HepG2 (cell line): ENCODE data around the gene CCL27. TPM values are rescaled to one million over a fixed set of nuclear protein-coding genes. Genes with fewer than 3 reads are reported as not detected.
A peak's percentile ranks its signal among the peaks of the same experiment; 100 is the strongest.

Source experiments
- DNMT1 ChIP-seq: sonication (generic); formaldehyde crosslinking; IDR thresholded peaks from 2 replicates; pipeline ENCODE4 v1.5.1; 2020; ENCODE audit warnings: mild to moderate bottlenecking, missing genetic modification reagents
- EHMT2 ChIP-seq: fragments of 200-600 bp; sonication (generic); IDR thresholded peaks from 2 replicates; pipeline ENCODE4 v1.7.0; 2017; ENCODE audit warnings: antibody characterized with exemption, low read depth, low read length, borderline replicate concordance
- GFI1 ChIP-seq: sonication (generic); formaldehyde crosslinking; IDR thresholded peaks from 2 replicates; pipeline ENCODE4 v1.5.0; 2020; ENCODE audit warnings: missing genetic modification reagents, mild to moderate bottlenecking, borderline replicate concordance
- MAFF ChIP-seq: IDR thresholded peaks from 2 replicates; pipeline ENCODE4 v1.6.1; 2011; ENCODE audit warnings: low read depth, low read length, improper control_type of control experiment
- MED13 ChIP-seq: sonication (generic); formaldehyde crosslinking; IDR thresholded peaks from 2 replicates; pipeline ENCODE4 v1.5.0; 2020; ENCODE audit warnings: missing genetic modification reagents
- NRL ChIP-seq: sonication (generic); formaldehyde crosslinking; IDR thresholded peaks from 2 replicates; pipeline ENCODE4 v1.5.0; 2020; ENCODE audit warnings: missing genetic modification reagents, mild to moderate bottlenecking, moderate library complexity, borderline replicate concordance
- RBAK ChIP-seq: sonication (generic); formaldehyde crosslinking; IDR thresholded peaks from 2 replicates; pipeline ENCODE4 v1.5.1; 2020; ENCODE audit warnings: mild to moderate bottlenecking, missing genetic modification reagents
- SATB2 ChIP-seq: sonication (generic); formaldehyde crosslinking; IDR thresholded peaks from 2 replicates; pipeline ENCODE4 v1.5.0; 2020; ENCODE audit warnings: missing genetic modification reagents
- SNAPC2 ChIP-seq: sonication (generic); formaldehyde crosslinking; IDR thresholded peaks from 2 replicates; pipeline ENCODE4 v1.8.1; 2022; ENCODE audit warnings: mild to moderate bottlenecking, missing genetic modification reagents
- TAF15 ChIP-seq: fragments of 200-400 bp; formaldehyde crosslinking; IDR thresholded peaks from one replicate; pipeline ENCODE4 v1.6.1; 2018; ENCODE audit warnings: mild to moderate bottlenecking, low read depth, low read length; ENCODE audit not compliant: poor library complexity, severe bottlenecking
- YEATS4 ChIP-seq: sonication (generic); formaldehyde crosslinking; IDR thresholded peaks from 2 replicates; pipeline ENCODE4 v1.4.0; 2020; ENCODE audit warnings: missing genetic modification reagents, borderline replicate concordance
- ZNF12 ChIP-seq: sonication (generic); formaldehyde crosslinking; IDR thresholded peaks from 2 replicates; pipeline ENCODE4 v1.5.0; 2020; ENCODE audit warnings: missing genetic modification reagents
- ZNF207 ChIP-seq: fragments of 450-650 bp; IDR thresholded peaks from 2 replicates; pipeline ENCODE4 v1.6.1; 2016; ENCODE audit warnings: antibody characterized with exemption, borderline replicate concordance
- ZNF24 ChIP-seq: fragments of 450-650 bp; IDR thresholded peaks from 2 replicates; pipeline ENCODE4 v1.6.1; 2017; ENCODE audit warnings: antibody characterized with exemption, mild to moderate bottlenecking
- ZNF550 ChIP-seq: sonication (generic); formaldehyde crosslinking; IDR thresholded peaks from 2 replicates; pipeline ENCODE4 v1.4.0; 2020; ENCODE audit warnings: mild to moderate bottlenecking, missing genetic modification reagents, borderline replicate concordance
- ZNF850 ChIP-seq: sonication (generic); formaldehyde crosslinking; conservative IDR thresholded peaks from 2 replicates; pipeline ENCODE4 v1.9.0; 2021; ENCODE audit warnings: mild to moderate bottlenecking, missing genetic modification reagents
- polyA plus RNA-seq, 8 experiments: library from polyadenylated mRNA; depleted of rRNA in 3 of 8; stranded (reverse) in 7 of 8; unstranded in 1 of 8; fragments of >200 nt; fragmentation: Illumina TruSeq in 4 of 8; extraction: Trizol in 4 of 8; gene quantifications; 2 replicates each; pipeline versions ENCODE4 v1.2.1 to v1.2.3, GENCODE V29; 2011 to 2016; ENCODE audit warnings: low read depth in 4 of 8, missing spikeins in 1 of 8, mixed read lengths in 1 of 8; ENCODE audit not compliant: insufficient read depth in 1 of 8
- total RNA-seq, 5 experiments: library from RNA; depleted of rRNA; stranded (reverse); fragments of >200 nt; fragmentation: Illumina TruSeq; extraction: Trizol; gene quantifications; 2 replicates each; pipeline ENCODE4 v1.2.3, GENCODE V29; 2016; ENCODE audit warnings: low read depth in 1 of 5
- TF ChIP-seq, protein P1 (sequence below): sonication (generic); formaldehyde crosslinking; IDR thresholded peaks from 2 replicates; pipeline ENCODE4 v1.4.0; 2020; ENCODE audit warnings: mild to moderate bottlenecking, missing genetic modification reagents
- TF ChIP-seq, protein P2 (sequence below): sonication (generic); formaldehyde crosslinking; IDR thresholded peaks from 2 replicates; pipeline ENCODE4 v1.8.0; 2022; ENCODE audit warnings: mild to moderate bottlenecking, missing genetic modification reagents, moderate library complexity
- TF ChIP-seq, protein P3 (sequence below): sonication (generic); formaldehyde crosslinking; IDR thresholded peaks from 2 replicates; pipeline ENCODE4 v1.5.1; 2020; ENCODE audit warnings: missing genetic modification reagents, mild to moderate bottlenecking, borderline replicate concordance
- TF ChIP-seq, protein P4 (sequence below): sonication (generic); formaldehyde crosslinking; IDR thresholded peaks from 2 replicates; pipeline ENCODE4 v1.5.0; 2020; ENCODE audit warnings: mild to moderate bottlenecking, missing genetic modification reagents, moderate library complexity
- TF ChIP-seq, protein P5 (sequence below): sonication (generic); formaldehyde crosslinking; IDR thresholded peaks from 2 replicates; pipeline ENCODE4 v1.5.0; 2020; ENCODE audit warnings: missing genetic modification reagents

The CCL27 gene
- total and polyA plus RNA-seq, 2 of the 13 experiments (the other 11 are each of a cell fraction or from before 2014, with no cell fraction given), result not detected

DNA sequence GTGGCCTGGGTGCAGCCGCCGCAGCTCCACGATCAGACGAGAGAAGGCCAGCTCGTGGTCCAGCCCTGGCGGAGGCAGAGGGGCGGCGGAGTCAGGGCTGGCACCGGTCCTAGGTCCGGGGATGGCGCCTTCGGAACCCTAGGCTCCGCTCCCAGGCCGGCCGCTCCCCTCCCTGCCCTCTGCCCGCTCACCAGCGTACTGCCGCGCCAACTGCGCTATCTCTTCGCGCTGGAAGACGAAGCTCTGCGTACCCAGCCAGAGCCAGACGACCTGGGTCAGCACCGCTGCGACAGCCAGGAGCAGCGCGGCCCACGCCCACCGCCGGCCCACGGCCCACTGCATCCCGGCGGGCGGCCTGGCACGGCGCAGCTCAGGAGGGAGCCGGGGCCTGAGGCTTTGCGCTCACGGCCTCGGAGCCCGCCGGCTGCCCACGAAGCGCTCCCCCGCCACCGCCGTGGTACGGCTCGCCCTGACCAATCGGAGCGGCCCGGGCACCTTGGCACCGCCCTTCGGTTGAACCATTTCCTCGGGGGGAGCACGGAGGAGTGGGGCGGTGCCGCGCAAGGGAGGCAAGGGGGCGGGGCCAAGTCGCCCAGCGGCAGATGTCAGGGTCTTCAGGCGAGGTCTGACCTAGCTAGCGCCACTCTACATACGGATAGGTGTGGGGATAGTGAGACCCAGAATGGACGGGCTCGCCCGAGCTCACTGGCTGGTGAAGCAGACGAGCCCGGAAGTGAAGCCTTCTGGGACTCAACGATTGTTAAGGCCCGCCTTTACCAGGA, 24.9 kb downstream of the CCL27 start, which contains the start of gene SIGMAR1 (continued):
- TF ChIP-seq DNMT1 (CRISPR knock-in tag), result peak; percentile 79; the same call in 1 of the 2 replicates
- TF ChIP-seq SATB2 (CRISPR knock-in tag), result 0 out of 2 replicates have a peak, but pooled peaks have one; percentile 14
- no peak; the same call in 1 of the 2 replicates for TF ChIP-seq ZNF550 (CRISPR knock-in tag)
- TF ChIP-seq ZNF207, result no peak
- no peak for TF ChIP-seq GFI1
- TF ChIP-seq RBAK (CRISPR knock-in tag), result no peak
- TF ChIP-seq ZNF24, result no peak
- no peak for TF ChIP-seq TAF15
- TF ChIP-seq, protein P1, sequence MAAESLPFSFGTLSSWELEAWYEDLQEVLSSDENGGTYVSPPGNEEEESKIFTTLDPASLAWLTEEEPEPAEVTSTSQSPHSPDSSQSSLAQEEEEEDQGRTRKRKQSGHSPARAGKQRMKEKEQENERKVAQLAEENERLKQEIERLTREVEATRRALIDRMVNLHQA (CRISPR knock-in tag), result no peak
- no peak; the same call in 1 of the 2 replicates for TF ChIP-seq NRL (CRISPR knock-in tag)
- no peak for TF ChIP-seq MAFF
- TF ChIP-seq ZNF12 (CRISPR knock-in tag), result no peak
- no peak; the same call in 1 of the 2 replicates for TF ChIP-seq SNAPC2
- TF ChIP-seq ZNF850, result no peak
- TF ChIP-seq, protein P2, sequence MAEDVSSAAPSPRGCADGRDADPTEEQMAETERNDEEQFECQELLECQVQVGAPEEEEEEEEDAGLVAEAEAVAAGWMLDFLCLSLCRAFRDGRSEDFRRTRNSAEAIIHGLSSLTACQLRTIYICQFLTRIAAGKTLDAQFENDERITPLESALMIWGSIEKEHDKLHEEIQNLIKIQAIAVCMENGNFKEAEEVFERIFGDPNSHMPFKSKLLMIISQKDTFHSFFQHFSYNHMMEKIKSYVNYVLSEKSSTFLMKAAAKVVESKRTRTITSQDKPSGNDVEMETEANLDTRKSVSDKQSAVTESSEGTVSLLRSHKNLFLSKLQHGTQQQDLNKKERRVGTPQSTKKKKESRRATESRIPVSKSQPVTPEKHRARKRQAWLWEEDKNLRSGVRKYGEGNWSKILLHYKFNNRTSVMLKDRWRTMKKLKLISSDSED (CRISPR knock-in tag), result peak; percentile 98
- TF ChIP-seq, protein P3, sequence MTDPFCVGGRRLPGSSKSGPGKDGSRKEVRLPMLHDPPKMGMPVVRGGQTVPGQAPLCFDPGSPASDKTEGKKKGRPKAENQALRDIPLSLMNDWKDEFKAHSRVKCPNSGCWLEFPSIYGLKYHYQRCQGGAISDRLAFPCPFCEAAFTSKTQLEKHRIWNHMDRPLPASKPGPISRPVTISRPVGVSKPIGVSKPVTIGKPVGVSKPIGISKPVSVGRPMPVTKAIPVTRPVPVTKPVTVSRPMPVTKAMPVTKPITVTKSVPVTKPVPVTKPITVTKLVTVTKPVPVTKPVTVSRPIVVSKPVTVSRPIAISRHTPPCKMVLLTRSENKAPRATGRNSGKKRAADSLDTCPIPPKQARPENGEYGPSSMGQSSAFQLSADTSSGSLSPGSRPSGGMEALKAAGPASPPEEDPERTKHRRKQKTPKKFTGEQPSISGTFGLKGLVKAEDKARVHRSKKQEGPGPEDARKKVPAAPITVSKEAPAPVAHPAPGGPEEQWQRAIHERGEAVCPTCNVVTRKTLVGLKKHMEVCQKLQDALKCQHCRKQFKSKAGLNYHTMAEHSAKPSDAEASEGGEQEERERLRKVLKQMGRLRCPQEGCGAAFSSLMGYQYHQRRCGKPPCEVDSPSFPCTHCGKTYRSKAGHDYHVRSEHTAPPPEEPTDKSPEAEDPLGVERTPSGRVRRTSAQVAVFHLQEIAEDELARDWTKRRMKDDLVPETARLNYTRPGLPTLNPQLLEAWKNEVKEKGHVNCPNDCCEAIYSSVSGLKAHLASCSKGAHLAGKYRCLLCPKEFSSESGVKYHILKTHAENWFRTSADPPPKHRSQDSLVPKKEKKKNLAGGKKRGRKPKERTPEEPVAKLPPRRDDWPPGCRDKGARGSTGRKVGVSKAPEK (CRISPR knock-in tag), result no peak
- TF ChIP-seq EHMT2, result no peak
- TF ChIP-seq, protein P4, sequence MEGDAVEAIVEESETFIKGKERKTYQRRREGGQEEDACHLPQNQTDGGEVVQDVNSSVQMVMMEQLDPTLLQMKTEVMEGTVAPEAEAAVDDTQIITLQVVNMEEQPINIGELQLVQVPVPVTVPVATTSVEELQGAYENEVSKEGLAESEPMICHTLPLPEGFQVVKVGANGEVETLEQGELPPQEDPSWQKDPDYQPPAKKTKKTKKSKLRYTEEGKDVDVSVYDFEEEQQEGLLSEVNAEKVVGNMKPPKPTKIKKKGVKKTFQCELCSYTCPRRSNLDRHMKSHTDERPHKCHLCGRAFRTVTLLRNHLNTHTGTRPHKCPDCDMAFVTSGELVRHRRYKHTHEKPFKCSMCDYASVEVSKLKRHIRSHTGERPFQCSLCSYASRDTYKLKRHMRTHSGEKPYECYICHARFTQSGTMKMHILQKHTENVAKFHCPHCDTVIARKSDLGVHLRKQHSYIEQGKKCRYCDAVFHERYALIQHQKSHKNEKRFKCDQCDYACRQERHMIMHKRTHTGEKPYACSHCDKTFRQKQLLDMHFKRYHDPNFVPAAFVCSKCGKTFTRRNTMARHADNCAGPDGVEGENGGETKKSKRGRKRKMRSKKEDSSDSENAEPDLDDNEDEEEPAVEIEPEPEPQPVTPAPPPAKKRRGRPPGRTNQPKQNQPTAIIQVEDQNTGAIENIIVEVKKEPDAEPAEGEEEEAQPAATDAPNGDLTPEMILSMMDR (CRISPR knock-in tag), result no peak; the same call in 1 of the 2 replicates
- TF ChIP-seq MED13 (CRISPR knock-in tag), result no peak; the same call in 1 of the 2 replicates
- peak; percentile 86 for TF ChIP-seq YEATS4 (CRISPR knock-in tag)
- TF ChIP-seq, protein P5, sequence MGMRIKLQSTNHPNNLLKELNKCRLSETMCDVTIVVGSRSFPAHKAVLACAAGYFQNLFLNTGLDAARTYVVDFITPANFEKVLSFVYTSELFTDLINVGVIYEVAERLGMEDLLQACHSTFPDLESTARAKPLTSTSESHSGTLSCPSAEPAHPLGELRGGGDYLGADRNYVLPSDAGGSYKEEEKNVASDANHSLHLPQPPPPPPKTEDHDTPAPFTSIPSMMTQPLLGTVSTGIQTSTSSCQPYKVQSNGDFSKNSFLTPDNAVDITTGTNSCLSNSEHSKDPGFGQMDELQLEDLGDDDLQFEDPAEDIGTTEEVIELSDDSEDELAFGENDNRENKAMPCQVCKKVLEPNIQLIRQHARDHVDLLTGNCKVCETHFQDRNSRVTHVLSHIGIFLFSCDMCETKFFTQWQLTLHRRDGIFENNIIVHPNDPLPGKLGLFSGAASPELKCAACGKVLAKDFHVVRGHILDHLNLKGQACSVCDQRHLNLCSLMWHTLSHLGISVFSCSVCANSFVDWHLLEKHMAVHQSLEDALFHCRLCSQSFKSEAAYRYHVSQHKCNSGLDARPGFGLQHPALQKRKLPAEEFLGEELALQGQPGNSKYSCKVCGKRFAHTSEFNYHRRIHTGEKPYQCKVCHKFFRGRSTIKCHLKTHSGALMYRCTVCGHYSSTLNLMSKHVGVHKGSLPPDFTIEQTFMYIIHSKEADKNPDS (CRISPR knock-in tag), result no peak; the same call in 1 of the 2 replicates
